GM21447 (cell line): ENCODE measurements around the gene CCNG2.

Experiments used
- ATAC-seq: cut with Tn5 transposase; IDR thresholded peaks from one replicate; pipeline ENCODE4 v1.9.1; 2021; ENCODE audit not compliant: unreplicated experiment

The CCNG2 gene

GRCh38 chr4:77201857-77202256 is 44.9 kb downstream of the CCNG2 start:
- no peak for ATAC-seq

- no peak for ATAC-seq
Measured at GRCh38 chr4:77202491-77202890, 45.5 kb downstream of the CCNG2 start.

- ATAC-seq, result peak; percentile 83
Measured at GRCh38 chr4:77203380-77204197, 46.6 kb downstream of the CCNG2 start.

- no peak for ATAC-seq
Measured at GRCh38 chr4:77204621-77205020, 47.6 kb downstream of the CCNG2 start.

GRCh38 chr4:77209012-77209411 is 52.0 kb downstream of the CCNG2 start:
- ATAC-seq, result no peak

- ATAC-seq, result no peak
Measured at GRCh38 chr4:77209936-77210335, 52.9 kb downstream of the CCNG2 start.

- no peak for ATAC-seq
Measured at GRCh38 chr4:77215107-77215506, 58.1 kb downstream of the CCNG2 start.

GRCh38 chr4:77217526-77217925 is 60.5 kb downstream of the CCNG2 start:
- ATAC-seq, result no peak

GRCh38 chr4:77219266-77219665 is 62.3 kb downstream of the CCNG2 start:
- ATAC-seq, result no peak
